HUES6 (cell line): ENCODE measurements around the gene CDKN2D.

Experiments used
- H3K27ac ChIP-seq: 2 replicates; pipeline ENCODE4 v1.7.0; 2013; ENCODE audit warnings: low read depth, mild to moderate bottlenecking, low read length, inconsistent platforms
- H3K27me3 ChIP-seq: 2 replicates; pipeline ENCODE4 v1.6.1; 2013; ENCODE audit warnings: low read length; ENCODE audit not compliant: control insufficient read depth, insufficient read depth
- H3K36me3 ChIP-seq: 2 replicates; pipeline ENCODE4 v1.6.1; 2013; ENCODE audit warnings: low read length; ENCODE audit not compliant: control insufficient read depth, insufficient read depth
- H3K4me1 ChIP-seq: 2 replicates; pipeline ENCODE4 v1.6.1; 2013; ENCODE audit warnings: low read length; ENCODE audit not compliant: control insufficient read depth, insufficient read depth
- H3K4me3 ChIP-seq: 2 replicates; pipeline ENCODE4 v1.5.1; 2013; ENCODE audit warnings: low read depth, low read length
- H3K9ac ChIP-seq: one replicate; pipeline ENCODE4 v1.6.1; 2013; ENCODE audit warnings: mild to moderate bottlenecking, low read length
- H3K9me3 ChIP-seq: 2 replicates; pipeline ENCODE4 v1.6.1; 2013; ENCODE audit warnings: low read depth, low read length; ENCODE audit not compliant: control insufficient read depth, insufficient read depth

CDKN2D gene

DNA sequence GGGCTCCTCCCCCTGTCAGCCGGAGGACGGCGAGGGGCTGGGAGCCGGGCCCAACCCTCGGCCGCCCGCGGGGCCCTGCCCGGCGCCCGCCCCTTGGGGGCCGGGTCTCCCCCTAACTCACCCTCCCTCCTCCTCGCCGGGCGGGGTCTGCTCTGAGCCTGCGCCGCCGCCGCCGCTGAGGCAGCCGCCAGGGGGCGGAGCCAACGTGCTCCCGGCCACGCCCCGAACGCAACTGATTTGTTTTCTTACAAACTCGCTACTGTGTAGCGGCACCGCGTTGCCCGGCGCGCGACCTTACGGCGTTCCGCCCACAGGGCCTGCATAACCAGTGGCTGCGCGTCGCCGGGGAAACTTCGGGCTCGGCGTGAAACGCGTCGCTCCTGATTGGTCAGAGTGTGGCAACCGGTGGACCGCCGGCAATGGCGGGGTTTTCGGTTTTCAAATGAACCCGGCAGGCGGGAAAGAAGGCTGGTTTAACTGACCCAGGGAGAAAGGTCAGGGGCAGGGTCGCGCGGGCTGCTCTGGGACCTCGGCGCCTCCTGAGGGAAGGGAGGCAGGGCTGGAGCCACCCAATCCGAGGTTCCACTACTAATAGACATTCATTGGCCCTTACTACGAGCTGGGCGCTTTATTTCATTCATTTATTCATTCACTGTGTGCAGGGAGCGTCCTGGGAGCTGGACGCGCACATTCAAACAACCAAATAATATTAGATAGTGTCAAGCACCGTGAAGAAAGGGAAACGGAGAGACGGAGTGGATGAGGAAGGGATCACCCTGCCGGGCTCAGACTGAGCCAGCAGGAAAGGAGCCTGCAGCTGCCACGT is at the start of gene CDKN2D:
Gene CDKN2D (minus strand): TSS at position 154 of the 826 bp plus-strand sequence. CDS start 326 bp downstream, outside the sequence.
- peaks cover 20% of the 10 kb centered on the region for H3K27me3 ChIP-seq
- peaks cover 3% of the 10 kb centered on the region for H3K36me3 ChIP-seq
- H3K4me3 ChIP-seq = peak within 1 kb of the TSS; percentile 82
- H3K9me3 ChIP-seq = no peaks in the 10 kb centered on the region
- peak within 1 kb of the TSS; percentile 89 for H3K27ac ChIP-seq
- H3K9ac ChIP-seq = peak within 1 kb of the TSS; percentile 89
- peaks cover 15% of the 10 kb centered on the region; the same call in 1 of the 2 replicates for H3K4me1 ChIP-seq

DNA sequence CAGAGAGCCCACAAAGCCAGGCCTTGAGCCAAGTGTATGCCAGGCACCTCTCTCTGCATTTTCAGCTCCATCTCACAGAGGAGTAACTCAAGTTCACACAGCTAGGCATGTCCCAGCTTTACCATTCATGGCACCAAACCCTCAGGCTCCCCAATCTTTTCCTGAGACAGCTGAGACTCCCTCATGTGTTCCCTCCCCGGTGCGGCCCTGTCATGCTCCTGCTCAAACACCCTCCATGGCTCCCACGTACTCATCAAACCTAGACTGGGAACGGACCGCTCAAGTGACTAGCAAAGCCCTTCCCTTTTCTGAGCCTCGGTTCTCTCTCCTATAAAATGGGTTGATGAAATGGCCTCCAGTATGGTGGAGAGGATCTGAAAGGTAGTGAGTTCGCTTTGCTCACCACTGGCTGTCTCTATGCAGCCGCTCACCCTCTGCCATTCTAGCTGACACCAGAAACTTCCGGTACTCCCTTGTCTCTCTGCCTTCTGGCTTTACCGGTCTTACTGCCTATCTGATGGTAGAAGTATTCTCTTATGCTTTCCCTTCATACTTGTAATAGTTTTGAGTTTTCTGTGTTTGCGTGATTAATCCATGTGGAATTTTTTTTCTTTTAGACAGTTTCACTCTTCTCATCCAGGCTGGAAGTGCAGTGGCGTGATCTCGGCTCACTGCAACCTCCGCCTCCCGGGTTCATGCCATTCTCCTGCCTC is 48.8 kb upstream of the CDKN2D start:
- no peak overlapping the region for H3K27ac ChIP-seq
- H3K4me1 ChIP-seq = no peaks in the 10 kb centered on the region
- no peak overlapping the region for H3K4me3 ChIP-seq
- no peak overlapping the region for H3K9ac ChIP-seq
- H3K27me3 ChIP-seq = no peaks in the 10 kb centered on the region
- no peaks in the 10 kb centered on the region for H3K9me3 ChIP-seq
- H3K36me3 ChIP-seq = no peaks in the 10 kb centered on the region; the same call in 1 of the 2 replicates

DNA sequence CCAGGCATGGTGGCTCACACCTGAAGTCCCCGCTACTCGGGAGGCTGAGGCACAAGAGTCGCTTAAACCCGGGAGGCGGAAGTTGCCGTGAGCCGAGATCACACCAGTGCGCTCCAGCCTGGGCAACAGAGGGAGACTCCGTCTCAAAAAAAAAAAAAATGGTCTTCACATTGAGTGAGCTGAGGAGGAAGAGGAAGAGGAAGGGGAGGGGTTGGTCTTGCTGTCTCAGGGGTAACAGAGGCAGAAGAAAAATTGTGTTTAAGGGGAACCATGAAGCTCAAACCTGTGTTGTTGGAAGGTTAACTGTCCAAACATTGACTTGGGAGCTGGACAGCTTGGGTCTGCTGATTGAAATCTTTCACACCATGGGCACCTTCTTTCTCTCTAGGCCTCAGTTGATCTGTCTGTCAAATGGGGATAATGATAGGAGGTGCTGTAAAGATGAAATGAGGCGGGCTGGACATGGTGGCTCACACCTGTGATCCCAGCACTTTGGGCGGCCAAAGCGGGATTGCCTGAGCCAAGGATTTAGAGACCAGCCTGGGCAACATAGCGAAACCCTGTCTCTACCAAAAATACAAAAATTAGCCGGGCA is 46.7 kb upstream of the CDKN2D start:
- H3K9me3 ChIP-seq = no peaks in the 10 kb centered on the region
- H3K9ac ChIP-seq = no peak overlapping the region
- H3K4me1 ChIP-seq = no peaks in the 10 kb centered on the region
- no peak overlapping the region for H3K27ac ChIP-seq
- no peak overlapping the region for H3K4me3 ChIP-seq
- H3K27me3 ChIP-seq = no peaks in the 10 kb centered on the region
- no peaks in the 10 kb centered on the region; the same call in 1 of the 2 replicates for H3K36me3 ChIP-seq

DNA sequence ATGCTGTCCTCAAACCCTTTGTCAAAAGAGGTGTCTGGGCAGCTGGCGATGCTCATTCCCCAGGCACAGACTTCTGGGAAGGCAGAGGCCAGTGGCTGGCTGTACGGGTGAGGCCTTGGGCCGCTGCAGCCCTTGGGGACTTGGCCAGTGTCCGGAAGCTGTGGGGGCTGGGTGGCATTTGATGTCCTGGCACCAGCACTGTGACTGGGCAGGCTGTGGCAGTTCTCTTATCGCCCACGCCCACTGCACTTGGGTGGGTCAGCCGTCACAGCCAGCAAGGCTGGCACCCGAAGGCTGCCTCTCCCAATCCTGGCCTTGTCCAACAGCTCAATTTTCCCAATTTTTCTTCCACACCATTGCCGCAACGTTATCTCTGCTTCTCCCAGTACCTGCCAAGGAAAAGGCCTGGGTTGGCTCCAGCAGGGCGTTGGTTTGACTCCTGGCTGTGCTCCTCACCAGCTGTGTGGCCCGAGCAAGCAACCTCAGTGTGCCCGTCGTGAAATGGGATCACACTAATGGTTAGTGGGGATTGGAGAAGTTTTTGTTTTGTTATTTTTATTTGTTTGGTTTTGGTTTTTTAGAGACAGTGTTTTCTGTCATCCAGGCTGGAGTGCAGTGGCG is 43.8 kb upstream of the CDKN2D start:
- Histone ChIP-seq H3K4me1 (no peaks in the 10 kb centered on the region), H3K9me3 (no peaks in the 10 kb centered on the region), H3K27ac (no peak overlapping the region), H3K9ac (no peak overlapping the region), H3K27me3 (no peaks in the 10 kb centered on the region), H3K4me3 (no peak overlapping the region), H3K36me3 (no peaks in the 10 kb centered on the region)

DNA sequence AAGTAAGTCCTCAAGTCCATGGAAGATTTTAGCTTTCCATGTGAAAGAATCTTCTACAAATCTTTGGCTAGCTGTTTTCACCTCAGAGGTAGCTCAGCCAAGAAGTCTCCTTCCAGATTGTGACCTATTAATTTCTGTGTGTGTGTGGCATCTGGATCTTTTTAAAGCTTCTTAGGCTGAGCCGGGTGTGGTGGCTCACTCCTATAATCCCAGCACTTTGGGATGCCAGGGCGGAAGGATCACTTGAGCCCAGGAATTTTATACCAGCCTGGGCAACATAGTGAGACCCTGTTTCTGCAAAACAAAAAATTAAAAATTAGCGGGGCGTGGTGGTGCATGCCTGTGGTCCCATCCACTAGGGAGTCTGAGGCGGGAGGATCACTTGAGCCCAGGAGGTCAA is 43.1 kb upstream of the CDKN2D start:
- Histone ChIP-seq H3K36me3 (no peaks in the 10 kb centered on the region), H3K27ac (no peak overlapping the region), H3K4me3 (no peak overlapping the region), H3K4me1 (no peaks in the 10 kb centered on the region), H3K9me3 (no peaks in the 10 kb centered on the region), H3K27me3 (no peaks in the 10 kb centered on the region), H3K9ac (no peak overlapping the region)

DNA sequence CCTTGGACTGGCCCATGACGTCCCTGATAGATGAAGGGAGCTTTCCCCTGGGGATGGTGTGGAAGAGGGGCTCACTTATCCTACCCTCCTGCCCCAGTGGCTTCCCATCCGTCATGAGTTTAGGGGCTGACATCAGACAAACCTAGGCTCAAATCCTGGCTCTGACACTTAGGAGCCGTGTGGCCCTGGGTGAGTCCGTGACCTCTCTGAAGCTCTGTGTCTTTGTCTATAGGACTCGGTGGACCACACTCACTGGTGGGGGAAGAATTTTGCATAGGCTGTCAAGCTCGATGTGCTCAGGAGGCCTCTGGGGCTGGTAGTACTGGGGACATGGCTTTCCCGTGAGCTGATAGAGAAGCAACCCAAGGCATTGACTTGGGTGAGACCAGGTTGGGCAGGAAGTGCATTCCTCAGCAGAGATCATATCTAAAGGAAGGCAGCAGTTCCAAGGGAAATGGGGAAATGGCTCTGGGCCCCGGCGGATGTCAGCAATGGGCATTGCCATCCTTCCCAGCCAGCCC is 35.7 kb upstream of the CDKN2D start:
- H3K9ac ChIP-seq = no peak overlapping the region
- no peaks in the 10 kb centered on the region for H3K9me3 ChIP-seq
- H3K4me3 ChIP-seq = no peak overlapping the region; the same call in 1 of the 2 replicates
- H3K36me3 ChIP-seq = no peaks in the 10 kb centered on the region
- H3K27me3 ChIP-seq = no peaks in the 10 kb centered on the region
- peaks cover 19% of the 10 kb centered on the region for H3K4me1 ChIP-seq
- no peak overlapping the region for H3K27ac ChIP-seq

DNA sequence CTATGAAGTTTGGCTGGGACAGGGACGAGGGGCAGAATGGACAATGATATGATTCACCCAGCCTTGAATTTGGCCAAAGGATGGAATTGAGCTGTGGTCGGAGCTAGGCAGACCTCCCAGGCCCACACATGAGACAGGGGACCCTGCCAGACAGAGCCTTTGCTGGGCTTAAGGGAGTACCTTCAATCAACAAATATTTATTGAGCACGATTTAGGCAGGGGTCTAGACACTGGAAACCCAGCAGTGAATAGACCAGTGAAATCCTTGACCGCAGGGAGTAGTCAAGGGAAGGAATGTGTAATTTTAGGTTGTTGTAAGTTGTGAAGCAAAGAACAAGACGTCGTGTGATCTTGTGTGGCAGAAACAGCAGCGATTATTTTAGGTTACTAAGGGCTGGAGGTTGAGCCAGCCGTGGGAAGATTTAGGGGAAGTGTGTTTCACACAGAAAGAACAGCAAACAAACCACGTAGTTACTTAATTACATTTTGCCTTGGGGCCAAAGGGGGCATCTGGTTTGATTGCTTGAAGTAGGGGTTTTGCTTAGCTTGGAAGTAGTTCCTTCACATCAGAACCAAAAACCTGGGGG is 35.2 kb upstream of the CDKN2D start:
- H3K9ac ChIP-seq = peak overlapping the region; percentile 94
- no peaks in the 10 kb centered on the region for H3K27me3 ChIP-seq
- H3K4me1 ChIP-seq = peaks cover 19% of the 10 kb centered on the region
- peak overlapping the region; percentile 99 for H3K4me3 ChIP-seq
- H3K9me3 ChIP-seq = no peaks in the 10 kb centered on the region
- H3K36me3 ChIP-seq = no peaks in the 10 kb centered on the region
- H3K27ac ChIP-seq = no peak overlapping the region; the same call in 1 of the 2 replicates

DNA sequence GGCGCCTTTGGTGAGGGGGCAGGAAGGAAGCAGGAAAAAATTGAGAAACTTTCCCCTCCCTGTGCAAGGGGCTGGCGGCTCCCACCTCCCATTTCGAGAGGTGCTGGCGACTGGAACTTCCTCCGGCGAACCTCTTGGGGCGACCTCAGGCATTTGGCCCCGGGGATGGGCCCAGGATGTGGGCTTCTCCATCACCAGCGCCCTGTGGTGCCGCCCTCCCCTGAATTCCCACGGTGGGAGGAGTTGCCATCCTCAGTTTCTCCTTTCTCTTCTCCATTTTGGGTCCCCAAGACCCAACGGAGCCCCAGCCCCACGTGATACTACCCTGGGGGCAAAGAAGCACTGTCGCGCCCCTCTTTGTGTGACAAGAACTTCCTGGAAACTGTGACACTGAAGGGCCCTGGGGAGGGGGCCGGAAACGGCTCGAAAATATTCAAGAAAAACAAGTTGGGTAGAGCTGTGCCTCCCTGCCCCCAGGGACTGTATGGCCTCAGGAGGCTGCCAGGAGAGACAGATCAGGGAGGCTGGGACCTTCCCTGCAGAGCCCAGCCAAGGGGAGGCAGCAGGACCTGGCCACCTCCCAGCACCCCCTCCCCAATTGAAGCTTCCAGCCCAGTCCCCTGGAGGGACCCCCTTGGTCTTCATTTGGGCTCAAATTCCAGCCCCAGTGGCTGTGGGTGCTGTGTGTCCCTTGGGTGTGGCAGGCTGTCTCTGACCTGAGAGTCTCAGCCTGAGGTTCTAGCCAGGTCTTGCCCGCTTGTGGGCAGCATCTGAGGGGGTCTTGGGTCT is 34.5 kb upstream of the CDKN2D start:
- H3K4me3 ChIP-seq = peak overlapping the region; percentile 99
- H3K9me3 ChIP-seq = no peaks in the 10 kb centered on the region
- H3K4me1 ChIP-seq = peaks cover 19% of the 10 kb centered on the region
- H3K27me3 ChIP-seq = no peaks in the 10 kb centered on the region
- H3K27ac ChIP-seq = peak overlapping the region; percentile 83; the same call in 1 of the 2 replicates
- peak overlapping the region; percentile 94 for H3K9ac ChIP-seq
- no peaks in the 10 kb centered on the region for H3K36me3 ChIP-seq

DNA sequence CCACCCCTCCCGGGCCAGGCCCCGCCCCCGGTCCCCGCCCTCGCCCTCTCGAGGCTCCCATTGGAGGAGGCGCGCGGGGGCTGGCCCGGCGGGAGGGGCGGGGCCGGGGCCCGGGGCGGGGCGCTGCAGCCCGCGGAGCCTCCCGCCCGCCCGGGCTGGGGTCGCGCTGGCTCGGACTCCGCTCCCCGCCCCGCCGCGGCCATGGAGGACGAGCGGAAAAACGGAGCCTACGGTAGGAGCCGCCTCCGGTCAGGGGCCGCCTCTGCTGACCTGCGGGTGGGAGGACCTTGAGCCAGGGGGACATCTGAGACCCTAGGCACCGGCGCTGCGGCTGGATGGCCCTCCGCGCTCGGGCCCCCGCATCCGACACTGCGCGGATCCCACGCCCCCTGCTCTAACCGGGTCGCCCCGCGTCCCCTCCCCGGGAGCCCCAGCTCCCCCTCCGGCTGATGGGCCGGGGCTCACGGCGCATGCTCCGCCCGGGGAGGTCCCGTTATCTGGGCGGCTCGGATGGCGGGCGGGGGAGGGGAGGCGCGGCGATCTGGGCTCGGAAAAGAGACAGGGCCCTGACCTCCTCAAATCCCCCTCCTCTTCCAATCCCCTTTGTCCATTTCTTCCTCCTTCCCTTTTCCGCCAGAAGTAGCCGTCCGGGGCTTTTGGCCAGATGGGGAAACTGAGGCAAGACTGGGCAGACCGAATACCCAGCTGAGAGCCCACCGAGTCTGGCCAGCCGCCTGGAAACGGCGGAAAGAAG is 33.7 kb upstream of the CDKN2D start:
- H3K27ac ChIP-seq = peak overlapping the region; percentile 83; the same call in 1 of the 2 replicates

More for the DNA sequence above, 33.7 kb upstream of the CDKN2D start:
- no peaks in the 10 kb centered on the region for H3K9me3 ChIP-seq
- H3K9ac ChIP-seq = peak overlapping the region; percentile 94
- H3K27me3 ChIP-seq = no peaks in the 10 kb centered on the region
- H3K4me3 ChIP-seq = peak overlapping the region; percentile 99
- H3K4me1 ChIP-seq = peaks cover 19% of the 10 kb centered on the region
- H3K36me3 ChIP-seq = no peaks in the 10 kb centered on the region
